HCT116 (cell line): ENCODE measurements around the gene STK32B.

Experiments used
- CTCF ChIP-seq, 3 experiments: fragments of 200-600 bp in 1 of 3; sonication (generic) in 1 of 3; IDR thresholded peaks in 2 of 3; conservative IDR thresholded peaks in 1 of 3; 2 replicates each; pipeline ENCODE4 v1.5.1; 2012 to 2017; ENCODE audit warnings: low read depth in 2 of 3, low read length in 2 of 3, antibody characterized with exemption in 1 of 3, borderline replicate concordance in 1 of 3, control low read depth in 1 of 3, mild to moderate bottlenecking in 1 of 3, mixed read lengths in 1 of 3, mixed run types in 1 of 3, moderate library complexity in 1 of 3; ENCODE audit not compliant: insufficient read depth in 1 of 3
- POLR2A ChIP-seq: IDR thresholded peaks from 2 replicates; pipeline ENCODE4 v1.7.0; 2011; ENCODE audit warnings: borderline replicate concordance; ENCODE audit not compliant: insufficient read depth, insufficient read length; ENCODE audit errors: extremely low read depth
- SP1 ChIP-seq: IDR thresholded peaks from 2 replicates; pipeline ENCODE4 v1.6.1; 2012; ENCODE audit warnings: low read depth

GRCh38 chr4:5260121-5260520, 208.8 kb downstream of the STK32B start:
- TF ChIP-seq CTCF (IDR thresholded peaks at IDR 0.05 in 2 of 3, conservative IDR thresholded peaks at IDR 0.05 in 1 of 3; ENCODE audit: borderline replicate concordance in 1 of 3, insufficient read depth in 1 of 3, low read depth in 2 of 3, low read length in 2 of 3) (no peak), SP1 (no peak), POLR2A (no peak)
